ENCODE measurements around the gene GRK5.
"Not testable (repeated sequence)": the region's sequence is repeated elsewhere in the genome, so short reads cannot be mapped to it uniquely, and the experiment has no call there.

Gene GRK5

DNA sequence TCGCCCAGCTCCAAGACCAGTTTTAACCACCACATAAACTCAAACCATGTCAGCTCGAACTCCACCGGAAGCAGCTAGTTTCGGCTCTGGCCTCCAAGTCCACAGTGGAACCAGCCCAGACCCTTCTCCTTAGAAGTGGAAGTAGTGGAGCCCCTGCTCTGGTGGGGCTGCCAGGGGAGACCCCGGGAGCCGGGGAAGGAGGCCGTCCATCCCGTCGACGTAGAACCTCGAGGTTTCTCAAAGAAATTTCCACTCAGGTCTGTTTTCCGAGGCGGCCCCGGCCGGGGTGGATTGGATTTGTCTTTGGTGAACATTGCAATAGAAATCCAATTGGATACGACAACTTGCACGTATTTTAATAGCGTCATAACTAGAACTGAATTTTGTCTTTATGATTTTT is 247.6 kb downstream of the GRK5 start:
- H3K4me3 ChIP-seq (ENCODE audit: low read length): no peak overlapping the region
- H3K9ac ChIP-seq (ENCODE audit: low read length): no peak overlapping the region
- H3K4me1 ChIP-seq (ENCODE audit: control insufficient read depth, insufficient read depth, low read length): peaks cover 12% of the 10 kb centered on the region
- H3K36me3 ChIP-seq (ENCODE audit: control insufficient read depth, insufficient read depth, low read length, severe bottlenecking): no peaks in the 10 kb centered on the region
- no peaks in the 10 kb centered on the region for H3K27me3 ChIP-seq (replicated peaks; ENCODE audit: control insufficient read depth, insufficient read depth, low read length)
- DNase-seq (ENCODE audit: low read depth): no peak
- no peaks in the 10 kb centered on the region for H3K9me3 ChIP-seq (ENCODE audit: control insufficient read depth, low read length)

DNA sequence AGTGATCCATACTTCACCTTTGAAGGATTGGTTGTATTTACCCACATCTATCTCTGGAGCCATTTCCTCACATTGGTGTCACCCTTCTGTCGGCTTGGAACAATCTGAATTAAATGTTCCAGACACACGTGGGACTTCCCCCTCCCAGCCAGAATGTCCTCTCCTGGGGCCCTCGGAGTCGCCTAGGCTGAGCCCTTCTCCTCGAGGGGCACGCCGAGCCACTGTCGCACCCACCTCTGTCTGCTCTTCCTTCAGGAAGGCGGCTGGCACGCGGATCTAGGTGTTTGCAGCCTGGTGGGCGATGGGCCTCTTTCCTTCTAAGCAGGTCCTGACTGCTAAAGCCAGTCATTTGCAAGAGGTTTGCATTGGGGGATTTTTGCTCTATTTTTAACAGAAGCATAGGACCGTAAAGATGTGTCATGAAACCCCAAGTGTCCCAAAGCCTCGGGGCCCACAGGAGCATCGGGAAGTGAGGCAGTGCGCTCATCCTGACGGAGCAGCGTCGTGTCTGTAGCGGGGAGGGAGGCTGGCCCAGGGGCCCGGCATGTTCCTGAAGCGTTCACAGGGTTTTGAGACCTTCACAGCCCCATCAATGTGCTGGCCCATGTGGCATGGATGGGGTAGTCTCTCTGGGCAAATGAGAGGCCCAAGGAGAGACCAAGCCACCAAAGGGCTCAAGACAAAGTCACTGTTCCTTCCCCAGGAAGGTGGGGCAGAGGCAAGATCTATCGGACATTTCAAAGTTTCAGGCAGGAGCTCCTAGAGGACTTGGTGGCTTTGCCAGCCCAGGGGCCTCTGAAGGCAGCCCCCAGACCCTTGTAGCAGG is 248.5 kb downstream of the GRK5 start:
- no peaks in the 10 kb centered on the region for H3K9me3 ChIP-seq (ENCODE audit: control insufficient read depth, low read length)
- H3K36me3 ChIP-seq (ENCODE audit: control insufficient read depth, insufficient read depth, low read length, severe bottlenecking): no peaks in the 10 kb centered on the region
- H3K9ac ChIP-seq (ENCODE audit: low read length): no peak overlapping the region
- DNase-seq (ENCODE audit: low read depth): no peak
- H3K27me3 ChIP-seq (replicated peaks; ENCODE audit: control insufficient read depth, insufficient read depth, low read length): no peaks in the 10 kb centered on the region
- no peak overlapping the region for H3K4me3 ChIP-seq (ENCODE audit: low read length)
- peaks cover 4% of the 10 kb centered on the region for H3K4me1 ChIP-seq (ENCODE audit: control insufficient read depth, insufficient read depth, low read length)

DNA sequence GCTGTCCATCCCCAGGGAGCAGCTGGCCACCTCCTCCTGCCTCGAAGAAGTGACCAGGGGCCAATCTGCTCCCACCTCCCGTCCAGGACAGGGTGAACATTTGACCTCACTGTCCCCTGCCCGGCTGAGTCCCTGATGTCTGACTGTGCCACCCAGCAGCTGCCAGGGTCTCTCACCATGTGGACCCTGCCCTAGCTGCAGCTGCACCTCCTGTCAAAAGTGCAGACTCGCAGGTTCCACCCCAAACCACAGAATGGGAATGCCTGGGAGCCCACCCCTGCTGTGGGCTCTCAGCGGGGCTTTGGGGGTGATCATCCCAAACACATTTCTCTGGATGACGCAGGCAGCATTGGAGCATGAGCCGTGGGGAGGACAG is 249.1 kb downstream of the GRK5 start:
- no peaks in the 10 kb centered on the region for H3K9me3 ChIP-seq (ENCODE audit: control insufficient read depth, low read length)
- H3K9ac ChIP-seq (ENCODE audit: low read length): no peak overlapping the region
- DNase-seq (ENCODE audit: low read depth): no peak
- H3K4me1 ChIP-seq (ENCODE audit: control insufficient read depth, insufficient read depth, low read length): peaks cover under 1% of the 10 kb centered on the region
- no peaks in the 10 kb centered on the region for H3K27me3 ChIP-seq (replicated peaks; ENCODE audit: control insufficient read depth, insufficient read depth, low read length)
- H3K36me3 ChIP-seq (ENCODE audit: control insufficient read depth, insufficient read depth, low read length, severe bottlenecking): no peaks in the 10 kb centered on the region
- no peak overlapping the region for H3K4me3 ChIP-seq (ENCODE audit: low read length)

DNA sequence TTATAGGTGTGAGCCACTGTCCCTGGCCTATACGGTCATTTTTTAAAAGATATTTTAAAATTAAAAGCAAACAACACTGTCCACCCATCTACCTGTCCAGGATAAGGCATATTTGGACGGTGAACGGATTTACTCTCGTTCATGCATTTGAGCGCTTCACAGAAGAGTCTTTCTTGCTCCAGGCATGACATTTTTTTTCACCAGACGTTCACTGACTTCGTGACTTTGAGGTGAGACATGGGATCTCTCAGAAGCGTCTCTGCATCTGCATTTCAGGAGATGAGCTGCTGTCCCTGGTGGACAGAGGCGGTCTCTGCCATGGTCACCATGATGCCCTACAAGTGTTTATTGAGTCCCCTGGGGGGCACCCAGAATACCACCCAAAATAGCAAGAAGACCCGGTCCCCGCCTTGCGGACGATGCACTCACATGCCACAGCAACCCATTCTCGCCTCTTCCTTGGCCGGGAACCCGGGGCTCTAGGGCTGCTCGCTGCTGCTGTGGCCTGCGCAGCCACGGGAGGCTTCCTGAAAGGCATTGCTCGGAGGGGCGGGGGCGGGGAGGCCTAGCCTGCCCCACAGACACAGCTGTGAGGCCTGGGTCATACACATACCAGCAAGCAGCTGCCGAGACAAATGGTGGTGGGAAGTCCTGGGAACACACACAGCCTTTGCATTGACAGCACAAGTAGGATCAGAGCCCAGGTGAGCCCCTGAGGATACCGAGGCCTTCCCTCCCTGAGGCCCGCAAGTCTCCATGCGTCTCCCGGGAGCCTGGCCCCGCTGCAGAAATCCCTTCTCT is 250.8 kb downstream of the GRK5 start:
- H3K9me3 ChIP-seq (ENCODE audit: control insufficient read depth, low read length): peaks cover 4% of the 10 kb centered on the region
- no peaks in the 10 kb centered on the region for H3K36me3 ChIP-seq (ENCODE audit: control insufficient read depth, insufficient read depth, low read length, severe bottlenecking)
- no peaks in the 10 kb centered on the region for H3K4me1 ChIP-seq (ENCODE audit: control insufficient read depth, insufficient read depth, low read length)
- H3K27me3 ChIP-seq (replicated peaks; ENCODE audit: control insufficient read depth, insufficient read depth, low read length): peaks cover 4% of the 10 kb centered on the region
- H3K4me3 ChIP-seq (ENCODE audit: low read length): no peak overlapping the region
- no peak for DNase-seq (ENCODE audit: low read depth)
- H3K9ac ChIP-seq (ENCODE audit: low read length): no peak overlapping the region

DNA sequence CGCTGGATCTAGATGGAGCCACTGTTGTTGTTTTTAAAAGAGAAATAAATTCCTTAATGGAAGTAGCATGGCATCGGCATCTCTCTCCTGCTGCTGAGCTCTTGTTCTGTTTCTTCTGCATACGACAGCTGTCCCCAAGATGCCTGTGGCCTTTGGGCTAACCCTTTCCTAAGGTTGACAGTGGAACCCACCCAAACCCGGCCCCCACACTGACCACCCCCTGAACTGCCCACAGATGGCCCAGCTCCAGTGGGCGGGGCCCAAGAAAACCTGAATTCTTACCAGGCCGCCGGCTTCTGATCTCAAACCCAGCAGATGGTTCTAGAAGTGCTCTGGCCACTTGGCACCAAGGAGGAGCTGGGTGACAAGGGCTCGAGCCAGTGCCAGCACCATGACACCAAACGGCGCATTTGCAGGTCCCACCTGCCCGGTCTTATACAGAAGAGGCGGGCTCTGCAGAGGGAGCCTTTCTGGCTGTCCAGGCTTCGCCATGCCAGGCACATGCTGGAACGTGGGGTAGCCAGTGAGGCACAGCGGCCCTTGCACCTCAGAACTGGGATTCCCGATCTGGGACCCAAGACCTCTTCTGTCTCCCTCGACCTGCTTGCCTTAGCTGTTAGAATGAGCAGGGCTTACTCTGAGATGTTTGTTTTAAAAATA is 252.4 kb downstream of the GRK5 start:
- Histone ChIP-seq H3K4me1 (ENCODE audit: control insufficient read depth, insufficient read depth, low read length) (no peaks in the 10 kb centered on the region), H3K9me3 (ENCODE audit: control insufficient read depth, low read length) (peaks cover 7% of the 10 kb centered on the region), H3K27me3 (replicated peaks; ENCODE audit: control insufficient read depth, insufficient read depth, low read length) (peaks cover 4% of the 10 kb centered on the region), H3K36me3 (ENCODE audit: control insufficient read depth, insufficient read depth, low read length, severe bottlenecking) (no peaks in the 10 kb centered on the region), H3K4me3 (ENCODE audit: low read length) (no peak overlapping the region), H3K9ac (ENCODE audit: low read length) (no peak overlapping the region)
- DNase-seq (ENCODE audit: low read depth): no peak

DNA sequence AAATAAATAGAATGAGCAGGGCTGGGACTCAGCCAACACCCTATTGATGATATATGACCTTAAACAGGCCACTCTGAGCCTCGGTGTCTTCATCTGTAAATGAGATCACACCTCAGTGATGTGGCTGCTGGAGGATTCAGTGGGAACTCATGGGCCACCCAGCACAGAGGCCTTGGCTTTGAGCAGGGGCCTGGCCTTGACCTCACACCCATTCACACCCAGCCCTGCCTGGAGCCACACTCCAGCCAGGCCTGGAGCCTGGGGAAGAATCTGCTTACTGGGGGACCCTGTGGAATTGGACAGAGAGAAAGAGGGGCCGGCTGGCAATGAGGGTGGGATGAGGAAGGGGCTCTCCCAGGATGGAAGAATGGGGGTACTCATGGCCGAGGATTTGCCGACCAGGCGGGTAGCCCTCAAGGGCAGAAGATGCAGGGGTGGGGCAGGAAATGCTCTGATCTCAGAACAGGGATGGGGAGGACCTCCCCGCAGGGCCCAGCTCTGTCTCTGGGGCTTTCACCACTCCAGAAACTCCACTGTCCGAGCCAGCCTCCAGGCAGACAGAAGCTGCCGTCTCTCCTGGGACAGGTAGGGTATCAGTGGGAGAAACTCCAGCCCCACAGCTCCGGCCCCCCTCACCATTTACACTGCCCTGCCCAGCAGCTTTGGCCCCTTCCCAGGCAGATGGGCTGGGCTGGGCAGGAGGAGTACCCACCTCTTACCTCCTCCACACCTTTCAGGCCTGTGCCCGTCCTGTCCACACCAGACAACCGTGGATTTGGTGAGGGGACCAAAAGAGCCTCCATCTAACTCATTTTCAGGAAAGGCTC is 253.2 kb downstream of the GRK5 start:
- H3K27me3 ChIP-seq (replicated peaks; ENCODE audit: control insufficient read depth, insufficient read depth, low read length): peaks cover 6% of the 10 kb centered on the region
- no peak for DNase-seq (ENCODE audit: low read depth)
- H3K4me1 ChIP-seq (ENCODE audit: control insufficient read depth, insufficient read depth, low read length): no peaks in the 10 kb centered on the region
- no peaks in the 10 kb centered on the region for H3K36me3 ChIP-seq (ENCODE audit: control insufficient read depth, insufficient read depth, low read length, severe bottlenecking)
- H3K4me3 ChIP-seq (ENCODE audit: low read length): no peak overlapping the region
- peaks cover 7% of the 10 kb centered on the region for H3K9me3 ChIP-seq (ENCODE audit: control insufficient read depth, low read length)
- no peak overlapping the region for H3K9ac ChIP-seq (ENCODE audit: low read length)

DNA sequence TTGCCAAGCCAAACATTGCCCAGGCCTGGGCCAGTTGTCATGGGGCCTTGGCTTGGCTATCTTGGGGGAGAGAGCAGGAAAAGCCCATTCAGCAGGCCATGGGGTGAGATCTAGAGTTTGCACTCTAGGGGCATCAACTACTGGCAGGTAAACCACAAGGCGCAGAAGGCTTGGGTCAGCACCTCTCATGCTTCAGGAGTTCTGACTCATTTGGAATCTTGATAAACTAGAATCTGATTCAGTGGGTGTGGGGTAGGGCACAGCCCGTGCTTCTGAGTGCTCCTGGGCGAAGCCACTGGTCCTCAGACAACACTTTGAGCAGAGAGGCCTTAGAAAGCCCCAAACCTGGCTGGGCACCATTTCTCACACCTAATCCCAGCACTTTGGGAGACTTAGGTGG is 254.0 kb downstream of the GRK5 start:
- H3K27me3 ChIP-seq (replicated peaks; ENCODE audit: control insufficient read depth, insufficient read depth, low read length): peaks cover 13% of the 10 kb centered on the region
- peaks cover 7% of the 10 kb centered on the region for H3K9me3 ChIP-seq (ENCODE audit: control insufficient read depth, low read length)
- H3K4me1 ChIP-seq (ENCODE audit: control insufficient read depth, insufficient read depth, low read length): no peaks in the 10 kb centered on the region
- H3K36me3 ChIP-seq (ENCODE audit: control insufficient read depth, insufficient read depth, low read length, severe bottlenecking): no peaks in the 10 kb centered on the region
- no peak overlapping the region for H3K9ac ChIP-seq (ENCODE audit: low read length)
- no peak for DNase-seq (ENCODE audit: low read depth)
- no peak overlapping the region for H3K4me3 ChIP-seq (ENCODE audit: low read length)

DNA sequence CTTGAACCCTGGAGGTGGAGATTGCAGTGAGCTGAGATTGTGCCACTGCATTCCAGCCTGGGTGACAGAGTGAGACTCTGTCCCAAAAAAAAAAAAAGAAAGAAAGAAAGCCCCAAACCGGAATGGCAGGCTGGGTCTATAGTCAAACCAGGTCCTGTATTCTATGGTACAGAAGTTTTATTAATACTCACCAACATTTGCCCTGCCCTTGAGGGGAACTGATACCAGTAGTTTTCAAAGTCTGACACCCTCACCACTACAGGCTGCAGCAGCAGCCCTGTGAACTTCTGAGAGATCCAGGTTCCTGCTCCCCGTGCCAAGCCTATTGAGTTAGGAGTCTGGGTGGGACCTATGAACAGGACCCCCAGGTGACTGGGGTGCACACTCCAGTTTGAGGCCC is 254.6 kb downstream of the GRK5 start:
- no peaks in the 10 kb centered on the region for H3K4me1 ChIP-seq (ENCODE audit: control insufficient read depth, insufficient read depth, low read length)
- H3K27me3 ChIP-seq (replicated peaks; ENCODE audit: control insufficient read depth, insufficient read depth, low read length): peaks cover 18% of the 10 kb centered on the region
- H3K36me3 ChIP-seq (ENCODE audit: control insufficient read depth, insufficient read depth, low read length, severe bottlenecking): no peaks in the 10 kb centered on the region
- no peak overlapping the region for H3K9ac ChIP-seq (ENCODE audit: low read length)
- no peak for DNase-seq (ENCODE audit: low read depth)
- peaks cover 7% of the 10 kb centered on the region for H3K9me3 ChIP-seq (ENCODE audit: control insufficient read depth, low read length)
- no peak overlapping the region for H3K4me3 ChIP-seq (ENCODE audit: low read length)

DNA sequence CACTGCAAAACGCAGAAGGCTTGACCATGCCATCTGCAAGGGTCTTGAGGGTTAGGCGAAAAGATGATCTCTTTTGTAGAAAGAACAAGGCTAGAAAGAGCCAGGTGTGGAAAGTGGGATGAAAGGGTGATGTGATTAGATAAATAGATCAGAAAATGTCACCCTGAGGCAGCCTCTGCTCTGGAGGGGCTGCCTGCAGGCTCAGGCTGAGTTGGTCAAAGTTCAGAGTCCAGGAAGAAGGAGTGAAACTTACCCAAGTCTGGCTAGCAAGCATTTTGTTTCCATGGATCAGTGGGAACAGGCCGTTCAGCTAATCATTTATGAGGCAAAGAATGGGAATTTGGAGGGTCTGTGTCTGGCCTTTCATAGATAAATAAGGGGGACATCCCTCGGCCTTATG is 255.4 kb downstream of the GRK5 start:
- Histone ChIP-seq H3K9me3 (ENCODE audit: control insufficient read depth, low read length) (peaks cover 7% of the 10 kb centered on the region), H3K27me3 (replicated peaks; ENCODE audit: control insufficient read depth, insufficient read depth, low read length) (peaks cover 20% of the 10 kb centered on the region), H3K4me3 (ENCODE audit: low read length) (no peak overlapping the region), H3K9ac (ENCODE audit: low read length) (no peak overlapping the region), H3K4me1 (ENCODE audit: control insufficient read depth, insufficient read depth, low read length) (no peaks in the 10 kb centered on the region), H3K36me3 (ENCODE audit: control insufficient read depth, insufficient read depth, low read length, severe bottlenecking) (no peaks in the 10 kb centered on the region)
- no peak for DNase-seq (ENCODE audit: low read depth)

DNA sequence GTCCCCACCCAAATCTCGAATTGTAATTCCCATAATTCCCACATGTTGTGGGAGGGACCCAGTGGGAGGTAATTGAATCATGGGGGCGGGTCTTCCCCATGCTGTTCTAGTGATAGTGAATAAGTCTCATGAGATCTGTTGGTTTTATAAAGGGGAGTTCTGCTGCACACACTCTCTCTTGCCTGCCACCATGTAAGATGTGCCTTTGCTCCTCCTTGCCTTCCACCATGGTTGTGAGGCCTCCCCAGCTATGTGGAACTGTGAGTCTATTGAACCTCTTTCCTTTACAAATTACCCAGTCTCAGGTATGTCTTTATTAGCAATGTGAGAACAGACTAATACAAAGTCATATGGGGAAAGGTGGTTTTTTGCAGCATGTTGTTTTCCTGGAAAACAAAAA is 255.8 kb downstream of the GRK5 start:
- H3K4me3 ChIP-seq (ENCODE audit: low read length); DNase-seq (ENCODE audit: low read depth); H3K4me1 ChIP-seq (ENCODE audit: control insufficient read depth, insufficient read depth, low read length); H3K36me3 ChIP-seq (ENCODE audit: control insufficient read depth, insufficient read depth, low read length, severe bottlenecking); H3K9me3 ChIP-seq (ENCODE audit: control insufficient read depth, low read length); H3K9ac ChIP-seq (ENCODE audit: low read length): not testable (repeated sequence)
- H3K27me3 ChIP-seq (replicated peaks; ENCODE audit: control insufficient read depth, insufficient read depth, low read length): peaks cover 20% of the 10 kb centered on the region

DNA sequence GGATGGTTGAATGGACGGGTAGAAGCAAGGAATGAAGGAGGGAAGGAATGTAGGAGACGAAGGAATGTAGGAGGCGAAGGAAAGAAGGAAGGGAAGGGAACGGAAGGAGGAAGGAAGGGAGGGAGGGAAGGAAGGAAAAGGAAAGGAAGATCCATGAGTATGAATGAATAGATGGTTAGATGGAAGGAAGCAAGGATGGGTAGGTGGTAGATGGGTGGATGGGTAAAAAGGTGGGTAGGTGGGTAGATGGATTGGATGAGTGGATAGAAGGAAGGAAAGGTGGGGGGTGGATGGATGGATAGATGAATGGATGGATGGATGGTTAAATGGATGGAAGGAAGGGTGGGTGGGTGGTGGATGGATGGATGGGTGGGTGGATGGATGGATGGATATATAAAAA is 257.7 kb downstream of the GRK5 start:
- no peak for DNase-seq (ENCODE audit: low read depth)
- H3K27me3 ChIP-seq (replicated peaks; ENCODE audit: control insufficient read depth, insufficient read depth, low read length): peaks cover 25% of the 10 kb centered on the region
- no peaks in the 10 kb centered on the region for H3K4me1 ChIP-seq (ENCODE audit: control insufficient read depth, insufficient read depth, low read length)
- no peak overlapping the region for H3K9ac ChIP-seq (ENCODE audit: low read length)
- peaks cover 7% of the 10 kb centered on the region for H3K9me3 ChIP-seq (ENCODE audit: control insufficient read depth, low read length)
- H3K4me3 ChIP-seq (ENCODE audit: low read length): no peak overlapping the region
- H3K36me3 ChIP-seq (ENCODE audit: control insufficient read depth, insufficient read depth, low read length, severe bottlenecking): no peaks in the 10 kb centered on the region

All from adipocyte (in vitro differentiated cells).